B cell (primary cell): ENCODE results near the gene ZNF385A. TPM values are rescaled to one million over a fixed set of nuclear protein-coding genes. Genes with fewer than 3 reads are reported as not detected.

Source experiments
- ATAC-seq: fragments of 200-7000 bp; cut with Tn5 transposase; one replicate; pipeline ENCODE4 v1.10.0; 2021; ENCODE audit warnings: low read depth, mild to moderate bottlenecking, moderate number of reproducible peaks, moderate library complexity
- CTCF ChIA-PET: fragments of 350-600 bp; sonication (Branson Sonifier 250); formaldehyde crosslinking; loops from one replicate; lab custom pipeline; 2021; ENCODE audit warnings: antibody characterized with exemption, inconsistent platforms; lab: Charles Lee
- POLR2A ChIA-PET: fragments of 350-600 bp; sonication (Branson Sonifier 250); formaldehyde crosslinking; loops from one replicate; lab custom pipeline; 2021; ENCODE audit warnings: antibody characterized with exemption; lab: Charles Lee
- DNase-seq: peaks from one replicate; pipeline ENCODE4 v3.0.0; 2013
- H2AFZ ChIP-seq: 2 replicates; pipeline ENCODE4 v1.6.1; 2012; ENCODE audit warnings: mild to moderate bottlenecking, low read depth, low read length; ENCODE audit not compliant: insufficient read depth, poor library complexity, severe bottlenecking
- H3K27ac ChIP-seq, 2 donors: 1 replicate in 1 of 2; 2 replicates in 1 of 2; pipeline ENCODE4 v1.5.1; 2012 to 2013; ENCODE audit warnings: low read length in 2 of 2, mild to moderate bottlenecking in 2 of 2, moderate library complexity in 1 of 2
- H3K27me3 ChIP-seq, 4 experiments: fragments of 200-600 bp in 1 of 4; sonication (generic) in 1 of 4; replicated peaks in 1 of 4; 1 replicate in 2 of 4; 2 replicates in 2 of 4; pipeline versions ENCODE4 v1.6.1 to v1.7.0; 2013 to 2016; ENCODE audit warnings: low read length in 3 of 4, mild to moderate bottlenecking in 2 of 4, mixed read lengths in 1 of 4, moderate library complexity in 1 of 4; ENCODE audit not compliant: insufficient read depth in 4 of 4, control insufficient read depth in 3 of 4; ENCODE audit errors: control extremely low read depth in 1 of 4
- H3K36me3 ChIP-seq, 2 experiments: replicated peaks in 1 of 2; 1 replicate in 1 of 2; 2 replicates in 1 of 2; pipeline versions ENCODE4 v1.6.1 to v1.7.1; 2013; ENCODE audit warnings: low read length in 1 of 2; ENCODE audit not compliant: insufficient read depth in 2 of 2, control insufficient read depth in 1 of 2; ENCODE audit errors: control extremely low read depth in 1 of 2, extremely low read depth in 1 of 2
- H3K4me1 ChIP-seq, 2 donors: fragments of 200-600 bp in 1 of 2; sonication (generic) in 1 of 2; 1 replicate in 1 of 2; 2 replicates in 1 of 2; pipeline versions ENCODE4 v1.5.1 to v1.6.1; 2013 to 2017; ENCODE audit warnings: low read length in 2 of 2; ENCODE audit not compliant: control insufficient read depth in 2 of 2, insufficient read depth in 2 of 2
- H3K4me2 ChIP-seq: replicated peaks from 2 replicates; pipeline ENCODE3; 2012; ENCODE audit warnings: mild to moderate bottlenecking, low read depth, low read length; ENCODE audit not compliant: poor library complexity, severe bottlenecking
- H3K4me3 ChIP-seq, 5 experiments: fragments of 200-600 bp in 1 of 5; sonication (generic) in 1 of 5; 1 replicate in 3 of 5; 2 replicates in 2 of 5; pipeline versions ENCODE4 v1.5.1 to v1.7.0; 2011 to 2016; ENCODE audit warnings: low read length in 4 of 5, mild to moderate bottlenecking in 4 of 5, low read depth in 2 of 5, control low read depth in 1 of 5, moderate library complexity in 1 of 5; ENCODE audit not compliant: insufficient read depth in 1 of 5; ENCODE audit errors: control extremely low read depth in 1 of 5, extremely low read depth in 1 of 5
- H3K79me2 ChIP-seq: fragments of 200-600 bp; sonication (generic); one replicate; pipeline ENCODE4 v1.6.0; 2016; ENCODE audit warnings: low read length; ENCODE audit not compliant: control insufficient read depth, insufficient read depth
- H3K9ac ChIP-seq: fragments of 200-600 bp; sonication (generic); 2 replicates; pipeline ENCODE4 v1.6.1; 2017; ENCODE audit warnings: mild to moderate bottlenecking, low read length, moderate library complexity
- H3K9me3 ChIP-seq, 3 donors: one replicate each; pipeline versions ENCODE4 v1.6.1 to v1.7.1; 2013; ENCODE audit warnings: low read length in 2 of 3; ENCODE audit not compliant: control insufficient read depth in 2 of 3, insufficient read depth in 1 of 3; ENCODE audit errors: control extremely low read depth in 1 of 3
- H4K20me1 ChIP-seq: 2 replicates; pipeline ENCODE4 v1.6.0; 2012; ENCODE audit warnings: mild to moderate bottlenecking, low read length; ENCODE audit not compliant: insufficient read depth, control insufficient read depth, poor library complexity, severe bottlenecking
- H3K27ac Mint-ChIP-seq: one replicate; pipeline ENCODE4 v1.8.0; 2021; ENCODE audit warnings: mixed read lengths
- H3K27me3 Mint-ChIP-seq: one replicate; pipeline ENCODE4 v1.8.0; 2021; ENCODE audit warnings: mixed read lengths
- H3K4me1 Mint-ChIP-seq: one replicate; pipeline ENCODE4 v1.8.0; 2021; ENCODE audit warnings: mixed read lengths
- H3K4me3 Mint-ChIP-seq: one replicate; pipeline ENCODE4 v1.8.0; 2021; ENCODE audit warnings: mixed read lengths
- H3K9me3 Mint-ChIP-seq: one replicate; pipeline ENCODE4 v1.8.0; 2022; ENCODE audit warnings: mixed read lengths; ENCODE audit not compliant: insufficient read depth
- CTCF ChIP-seq: fragments of 200-600 bp; IDR thresholded peaks from one replicate; pipeline ENCODE4 v1.8.0; 2022; ENCODE audit warnings: antibody characterized with exemption, mild to moderate bottlenecking
- EZH2 ChIP-seq: IDR thresholded peaks from 2 replicates; pipeline ENCODE4 v1.6.1; 2012; ENCODE audit warnings: borderline replicate concordance, low read depth, mild to moderate bottlenecking, moderate library complexity, low read length; ENCODE audit not compliant: insufficient read depth, poor library complexity, severe bottlenecking
- WGBS: methylation state at CpG from one replicate; pipeline ENCODE4 v1.1.5; 2013; ENCODE audit warnings: missing lambda C conversion rate; ENCODE audit not compliant: insufficient coverage; 5-methylcytosine and 5-hydroxymethylcytosine counted together
- intact Hi-C: fragments of 100-400 bp; cut with micrococcal nuclease; formaldehyde crosslinking; loops from one replicate; pipeline ENCODE4 v1.10.0; 2022
- polyA plus RNA-seq: library from polyadenylated mRNA; depleted of rRNA; stranded (reverse); fragments of >200 nt; gene quantifications from 2 replicates; pipeline ENCODE4 v1.2.3, GENCODE V29; 2012
- total RNA-seq, 2 donors: library from RNA; stranded (reverse); fragments of 120-200 nt in 1 of 2; gene quantifications; 1 replicate in 1 of 2; 2 replicates in 1 of 2; pipeline versions ENCODE4 v1.2.3 to v1.2.4, GENCODE V29; 2013 to 2022

ZNF385A gene
- total and polyA plus RNA-seq, 2 donors (not counting 1 experiment from before 2014, with no cell fraction given) = 4.9 to 5.1 TPM

GRCh38 chr12:54390176-54390667 lies 5.7 kb upstream of the ZNF385A start:
- Histone ChIP-seq H3K27ac (peak overlapping the region in 1 of 2 donors; percentile 85), H4K20me1 (no peaks in the 10 kb centered on the region), H3K27me3 (no peaks in the 10 kb centered on the region), H3K9me3 (no peaks in the 10 kb centered on the region), H3K4me2 (peak overlapping the region; percentile 85), H3K4me3 (peak overlapping the region in 4 of 5 experiments; percentile 61 to 74 (median 68)), H3K36me3 (no peaks in the 10 kb centered on the region), H3K79me2 (peaks cover 6% of the 10 kb centered on the region), H2AFZ (peak overlapping the region; percentile 91), H3K9ac (peak overlapping the region; percentile 20), H3K4me1 (peaks cover 69 to 77% of the 10 kb centered on the region in 2 donors)
- ChIA-PET POLR2A (interaction anchor here (0.6 kb wide), 1 partner anchor 111 kb away, joined by 10 read pairs; no protein-coding TSS in a partner anchor), CTCF (interaction anchor here (0.6 to 4.5 kb wide), 5 partner anchors 9 to 138 kb away, joined by 3 to 49 read pairs (median 4); no protein-coding TSS in a partner anchor)
- H3K27ac Mint-ChIP-seq = peak overlapping the region; percentile 84
- ATAC-seq (no peak), DNase-seq (peak; percentile 44)
- peak overlapping the region; percentile 90 for H3K4me3 Mint-ChIP-seq
- H3K9me3 Mint-ChIP-seq = no peaks in the 10 kb centered on the region
- TF ChIP-seq EZH2 = no peak
- TF ChIP-seq CTCF = no peak
- H3K4me1 Mint-ChIP-seq = peaks cover 66% of the 10 kb centered on the region
- H3K27me3 Mint-ChIP-seq = no peaks in the 10 kb centered on the region
- no CpG with 5 or more reads among the region's 7 CpGs for WGBS
- intact Hi-C loops = no loop called here

GRCh38 chr12:54389607-54390175 lies 5.2 kb upstream of the ZNF385A start:
- 97% methylated on average over 5 of the region's 5 CpGs for WGBS

More at GRCh38 chr12:54389607-54390175, 5.2 kb upstream of the ZNF385A start:
- no peak for TF ChIP-seq CTCF
- TF ChIP-seq EZH2 = no peak
- Histone ChIP-seq H3K36me3 (no peaks in the 10 kb centered on the region), H3K27me3 (no peaks in the 10 kb centered on the region), H3K9ac (no peak overlapping the region), H3K4me3 (peak overlapping the region in 2 of 5 experiments; percentile 61 to 73), H3K9me3 (no peaks in the 10 kb centered on the region), H2AFZ (no peak overlapping the region), H3K4me2 (peak overlapping the region; percentile 85), H3K79me2 (peaks cover 6% of the 10 kb centered on the region), H3K4me1 (peaks cover 75 to 82% of the 10 kb centered on the region in 2 donors), H3K27ac (peak overlapping the region; percentile 1 to 85), H4K20me1 (no peaks in the 10 kb centered on the region)
- peak overlapping the region; percentile 90 for H3K4me3 Mint-ChIP-seq
- no peak for DNase-seq
- intact Hi-C loops = no loop called here
- peak overlapping the region; percentile 84 for H3K27ac Mint-ChIP-seq
- ATAC-seq = no peak
- H3K4me1 Mint-ChIP-seq = peaks cover 71% of the 10 kb centered on the region
- H3K27me3 Mint-ChIP-seq = no peaks in the 10 kb centered on the region
- POLR2A ChIA-PET = no interaction called here
- H3K9me3 Mint-ChIP-seq = no peaks in the 10 kb centered on the region
- CTCF ChIA-PET = interaction anchor here (1.0 to 4.5 kb wide), 3 partner anchors 10 to 15 kb away, joined by 3 to 49 read pairs (median 8); no protein-coding TSS in a partner anchor
